ENCODE data around the gene AOPEP. TPM values are rescaled to one million over a fixed set of nuclear protein-coding genes. Genes with fewer than 3 reads are reported as not detected.

Gene AOPEP
- total and polyA plus RNA-seq, 2 donors, result 9.6 to 36.5 TPM

- no peak overlapping the region for H3K27ac ChIP-seq (ENCODE audit: low read depth in 1 of 2, low read length in 1 of 2)
- H3K4me3 ChIP-seq (ENCODE audit: low read length in 2 of 2), result no peak overlapping the region
- no peak for DNase-seq (ENCODE audit: low read depth in 6 of 9, low spot score in 9 of 9)
- peaks cover 2 to 19% of the 10 kb centered on the region in 2 donors for H3K36me3 ChIP-seq (ENCODE audit: control insufficient read depth in 2 of 2, insufficient read depth in 2 of 2, low read length in 1 of 2)
- no peaks in the 10 kb centered on the region for H3K9me3 ChIP-seq (ENCODE audit: control insufficient read depth in 2 of 2, insufficient read depth in 1 of 2, low read length in 1 of 2)
- no peaks in the 10 kb centered on the region for H3K4me1 ChIP-seq (ENCODE audit: control insufficient read depth in 2 of 2, insufficient read depth in 2 of 2, low read length in 2 of 2)
- 98% methylated on average over 12 of the region's 12 CpGs for WGBS
- H3K27me3 ChIP-seq (ENCODE audit: control insufficient read depth in 2 of 2, insufficient read depth in 1 of 2, low read length in 1 of 2), result no peaks in the 10 kb centered on the region
These were observed 386.2 kb downstream of the AOPEP start for GRCh38 chr9:95112436-95113280.

GRCh38 chr9:95115104-95115503, 388.6 kb downstream of the AOPEP start:
- Histone ChIP-seq H3K27ac (ENCODE audit: low read depth in 1 of 2, low read length in 1 of 2) (no peak overlapping the region), H3K4me1 (ENCODE audit: control insufficient read depth in 2 of 2, insufficient read depth in 2 of 2, low read length in 2 of 2) (no peaks in the 10 kb centered on the region), H3K27me3 (ENCODE audit: control insufficient read depth in 2 of 2, insufficient read depth in 1 of 2, low read length in 1 of 2) (no peaks in the 10 kb centered on the region), H3K36me3 (ENCODE audit: control insufficient read depth in 2 of 2, insufficient read depth in 2 of 2, low read length in 1 of 2) (peaks cover 2 to 18% of the 10 kb centered on the region in 2 donors), H3K4me3 (ENCODE audit: low read length in 2 of 2) (no peak overlapping the region), H3K9me3 (ENCODE audit: control insufficient read depth in 2 of 2, insufficient read depth in 1 of 2, low read length in 1 of 2) (no peaks in the 10 kb centered on the region)
- DNase-seq (ENCODE audit: low read depth in 6 of 9, low spot score in 9 of 9), result no peak
- 98% methylated on average over 6 of the region's 6 CpGs for WGBS

GRCh38 chr9:95116002-95116807, 389.7 kb downstream of the AOPEP start:
- no peaks in the 10 kb centered on the region for H3K4me1 ChIP-seq (ENCODE audit: control insufficient read depth in 2 of 2, insufficient read depth in 2 of 2, low read length in 2 of 2)
- H3K27ac ChIP-seq (ENCODE audit: low read depth in 1 of 2, low read length in 1 of 2), result no peak overlapping the region
- no peaks in the 10 kb centered on the region for H3K9me3 ChIP-seq (ENCODE audit: control insufficient read depth in 2 of 2, insufficient read depth in 1 of 2, low read length in 1 of 2)
- peaks cover 2 to 15% of the 10 kb centered on the region in 2 donors for H3K36me3 ChIP-seq (ENCODE audit: control insufficient read depth in 2 of 2, insufficient read depth in 2 of 2, low read length in 1 of 2)
- H3K27me3 ChIP-seq (ENCODE audit: control insufficient read depth in 2 of 2, insufficient read depth in 1 of 2, low read length in 1 of 2), result no peaks in the 10 kb centered on the region
- DNase-seq (ENCODE audit: low read depth in 6 of 9, low spot score in 9 of 9), result no peak
- H3K4me3 ChIP-seq (ENCODE audit: low read length in 2 of 2), result no peak overlapping the region
- 98% methylated on average over 11 of the region's 11 CpGs for whole genome bisulfite sequencing

- Histone ChIP-seq H3K27ac (ENCODE audit: low read depth in 1 of 2, low read length in 1 of 2) (no peak overlapping the region), H3K27me3 (ENCODE audit: control insufficient read depth in 2 of 2, insufficient read depth in 1 of 2, low read length in 1 of 2) (no peaks in the 10 kb centered on the region), H3K9me3 (ENCODE audit: control insufficient read depth in 2 of 2, insufficient read depth in 1 of 2, low read length in 1 of 2) (no peaks in the 10 kb centered on the region), H3K36me3 (ENCODE audit: control insufficient read depth in 2 of 2, insufficient read depth in 2 of 2, low read length in 1 of 2) (peaks cover 2 to 12% of the 10 kb centered on the region in 2 donors), H3K4me3 (ENCODE audit: low read length in 2 of 2) (no peak overlapping the region), H3K4me1 (ENCODE audit: control insufficient read depth in 2 of 2, insufficient read depth in 2 of 2, low read length in 2 of 2) (no peaks in the 10 kb centered on the region)
- DNase-seq (ENCODE audit: low read depth in 6 of 9, low spot score in 9 of 9), result no peak
- whole genome bisulfite sequencing, result 90% methylated on average over 1 of the region's 1 CpG
These were observed 390.3 kb downstream of the AOPEP start for GRCh38 chr9:95116808-95117204.

GRCh38 chr9:95118596-95118995, 392.1 kb downstream of the AOPEP start:
- no peaks in the 10 kb centered on the region for H3K4me1 ChIP-seq (ENCODE audit: control insufficient read depth in 2 of 2, insufficient read depth in 2 of 2, low read length in 2 of 2)
- no peak for DNase-seq (ENCODE audit: low read depth in 6 of 9, low spot score in 9 of 9)
- 97% methylated on average over 4 of the region's 4 CpGs for WGBS
- no peaks in the 10 kb centered on the region for H3K27me3 ChIP-seq (ENCODE audit: control insufficient read depth in 2 of 2, insufficient read depth in 1 of 2, low read length in 1 of 2)
- H3K36me3 ChIP-seq (ENCODE audit: control insufficient read depth in 2 of 2, insufficient read depth in 2 of 2, low read length in 1 of 2), result peaks cover 0 to 10% of the 10 kb centered on the region in 2 donors
- H3K27ac ChIP-seq (ENCODE audit: low read depth in 1 of 2, low read length in 1 of 2), result no peak overlapping the region
- no peak overlapping the region for H3K4me3 ChIP-seq (ENCODE audit: low read length in 2 of 2)
- H3K9me3 ChIP-seq (ENCODE audit: control insufficient read depth in 2 of 2, insufficient read depth in 1 of 2, low read length in 1 of 2), result no peaks in the 10 kb centered on the region

GRCh38 chr9:95120781-95121370, 394.4 kb downstream of the AOPEP start:
- H3K9me3 ChIP-seq (ENCODE audit: control insufficient read depth in 2 of 2, insufficient read depth in 1 of 2, low read length in 1 of 2), result no peaks in the 10 kb centered on the region
- DNase-seq (ENCODE audit: low read depth in 6 of 9, low spot score in 9 of 9), result no peak
- peaks cover 0 to 11% of the 10 kb centered on the region in 2 donors for H3K36me3 ChIP-seq (ENCODE audit: control insufficient read depth in 2 of 2, insufficient read depth in 2 of 2, low read length in 1 of 2)
- no peak overlapping the region for H3K4me3 ChIP-seq (ENCODE audit: low read length in 2 of 2)
- H3K4me1 ChIP-seq (ENCODE audit: control insufficient read depth in 2 of 2, insufficient read depth in 2 of 2, low read length in 2 of 2), result no peaks in the 10 kb centered on the region
- no peaks in the 10 kb centered on the region for H3K27me3 ChIP-seq (ENCODE audit: control insufficient read depth in 2 of 2, insufficient read depth in 1 of 2, low read length in 1 of 2)
- H3K27ac ChIP-seq (ENCODE audit: low read depth in 1 of 2, low read length in 1 of 2), result no peak overlapping the region

GRCh38 chr9:95124582-95125367, 398.3 kb downstream of the AOPEP start:
- 92% methylated on average over 9 of the region's 9 CpGs for WGBS
- Histone ChIP-seq H3K36me3 (ENCODE audit: control insufficient read depth in 2 of 2, insufficient read depth in 2 of 2, low read length in 1 of 2) (peaks cover 0 to 11% of the 10 kb centered on the region in 2 donors), H3K4me3 (ENCODE audit: low read length in 2 of 2) (no peak overlapping the region), H3K27me3 (ENCODE audit: control insufficient read depth in 2 of 2, insufficient read depth in 1 of 2, low read length in 1 of 2) (no peaks in the 10 kb centered on the region), H3K4me1 (ENCODE audit: control insufficient read depth in 2 of 2, insufficient read depth in 2 of 2, low read length in 2 of 2) (peaks cover 0 to 4% of the 10 kb centered on the region in 2 donors), H3K9me3 (ENCODE audit: control insufficient read depth in 2 of 2, insufficient read depth in 1 of 2, low read length in 1 of 2) (no peaks in the 10 kb centered on the region), H3K27ac (ENCODE audit: low read depth in 1 of 2, low read length in 1 of 2) (no peak overlapping the region)
- no peak for DNase-seq (ENCODE audit: low read depth in 6 of 9, low spot score in 9 of 9)

GRCh38 chr9:95125652-95126051, 399.2 kb downstream of the AOPEP start:
- WGBS, result 96% methylated on average over 3 of the region's 3 CpGs
- Histone ChIP-seq H3K27ac (ENCODE audit: low read depth in 1 of 2, low read length in 1 of 2) (no peak overlapping the region), H3K9me3 (ENCODE audit: control insufficient read depth in 2 of 2, insufficient read depth in 1 of 2, low read length in 1 of 2) (no peaks in the 10 kb centered on the region), H3K27me3 (ENCODE audit: control insufficient read depth in 2 of 2, insufficient read depth in 1 of 2, low read length in 1 of 2) (no peaks in the 10 kb centered on the region), H3K4me1 (ENCODE audit: control insufficient read depth in 2 of 2, insufficient read depth in 2 of 2, low read length in 2 of 2) (peaks cover 0 to 4% of the 10 kb centered on the region in 2 donors), H3K4me3 (ENCODE audit: low read length in 2 of 2) (no peak overlapping the region), H3K36me3 (ENCODE audit: control insufficient read depth in 2 of 2, insufficient read depth in 2 of 2, low read length in 1 of 2) (peaks cover 0 to 11% of the 10 kb centered on the region in 2 donors)
- DNase-seq (ENCODE audit: low read depth in 6 of 9, low spot score in 9 of 9), result no peak
